Measurements from ENCODE around the gene ATG13. TPM values are rescaled to one million over a fixed set of nuclear protein-coding genes. Genes with fewer than 3 reads are reported as not detected.

The ATG13 gene
- total RNA-seq, 4 donors from 2014 or later: 33.4 to 76.0 (median 67.0) TPM

GRCh38 chr11:46631676-46632075 is 14.3 kb downstream of the ATG13 start:
- Histone ChIP-seq H3K4me1 (peaks cover 0 to 7% of the 10 kb centered on the region in 2 donors), H3K27ac (no peak overlapping the region), H3K9me3 (no peaks in the 10 kb centered on the region), H3K27me3 (no peaks in the 10 kb centered on the region), H3K36me3 (peaks cover 0 to 38% of the 10 kb centered on the region in 2 donors), H3K4me3 (no peak overlapping the region)
- ATAC-seq (no peak), DNase-seq (no peak)
- in situ Hi-C loops (cut with MboI; ENCODE audit: low sequenced_read_pairs in 4 of 4) (no loop called here), intact Hi-C loops (cut with DNase I; ENCODE audit: low total_unique reads) (no loop called here)
- TF ChIP-seq, protein P1, sequence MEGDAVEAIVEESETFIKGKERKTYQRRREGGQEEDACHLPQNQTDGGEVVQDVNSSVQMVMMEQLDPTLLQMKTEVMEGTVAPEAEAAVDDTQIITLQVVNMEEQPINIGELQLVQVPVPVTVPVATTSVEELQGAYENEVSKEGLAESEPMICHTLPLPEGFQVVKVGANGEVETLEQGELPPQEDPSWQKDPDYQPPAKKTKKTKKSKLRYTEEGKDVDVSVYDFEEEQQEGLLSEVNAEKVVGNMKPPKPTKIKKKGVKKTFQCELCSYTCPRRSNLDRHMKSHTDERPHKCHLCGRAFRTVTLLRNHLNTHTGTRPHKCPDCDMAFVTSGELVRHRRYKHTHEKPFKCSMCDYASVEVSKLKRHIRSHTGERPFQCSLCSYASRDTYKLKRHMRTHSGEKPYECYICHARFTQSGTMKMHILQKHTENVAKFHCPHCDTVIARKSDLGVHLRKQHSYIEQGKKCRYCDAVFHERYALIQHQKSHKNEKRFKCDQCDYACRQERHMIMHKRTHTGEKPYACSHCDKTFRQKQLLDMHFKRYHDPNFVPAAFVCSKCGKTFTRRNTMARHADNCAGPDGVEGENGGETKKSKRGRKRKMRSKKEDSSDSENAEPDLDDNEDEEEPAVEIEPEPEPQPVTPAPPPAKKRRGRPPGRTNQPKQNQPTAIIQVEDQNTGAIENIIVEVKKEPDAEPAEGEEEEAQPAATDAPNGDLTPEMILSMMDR (IDR thresholded peaks at IDR 0.05 in 4 of 5, conservative IDR thresholded peaks at IDR 0.05 in 1 of 5): no peak
- TF ChIP-seq POLR2A (IDR thresholded peaks at IDR 0.05): no peak

DNA sequence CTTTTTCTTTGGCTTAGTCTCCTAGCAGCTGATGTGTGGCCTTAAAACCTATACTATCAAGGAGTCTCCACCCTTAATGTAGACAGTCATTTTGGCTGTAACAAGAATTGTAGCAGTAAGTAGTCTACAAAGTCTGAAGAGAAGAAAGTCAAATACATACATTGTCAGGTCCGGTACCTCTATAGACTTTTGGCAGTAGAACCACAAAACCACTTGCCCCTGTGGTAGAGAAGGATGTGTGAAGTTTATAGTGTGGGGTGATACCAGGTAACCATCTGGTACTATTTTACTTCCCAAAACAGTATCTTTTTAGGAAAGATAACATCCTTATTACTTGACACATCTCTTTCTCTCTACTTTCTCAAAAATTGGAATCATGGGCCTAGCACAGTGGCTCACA is 15.1 kb downstream of the ATG13 start:
- H3K9me3 ChIP-seq: no peaks in the 10 kb centered on the region
- H3K27me3 ChIP-seq: no peaks in the 10 kb centered on the region
- ATAC-seq: no peak
- no peak overlapping the region for H3K27ac ChIP-seq
- H3K4me3 ChIP-seq: no peak overlapping the region
- H3K36me3 ChIP-seq: peaks cover 0 to 34% of the 10 kb centered on the region in 2 donors
- peaks cover 0 to 7% of the 10 kb centered on the region in 2 donors for H3K4me1 ChIP-seq
- TF ChIP-seq, protein P1 (IDR thresholded peaks at IDR 0.05 in 4 of 5, conservative IDR thresholded peaks at IDR 0.05 in 1 of 5): no peak
- no peak for TF ChIP-seq POLR2A (IDR thresholded peaks at IDR 0.05)
- in situ Hi-C loops (cut with MboI; ENCODE audit: low sequenced_read_pairs in 4 of 4): no loop called here
- no peak for DNase-seq
- intact Hi-C loops (cut with DNase I; ENCODE audit: low total_unique reads): no loop called here

DNA sequence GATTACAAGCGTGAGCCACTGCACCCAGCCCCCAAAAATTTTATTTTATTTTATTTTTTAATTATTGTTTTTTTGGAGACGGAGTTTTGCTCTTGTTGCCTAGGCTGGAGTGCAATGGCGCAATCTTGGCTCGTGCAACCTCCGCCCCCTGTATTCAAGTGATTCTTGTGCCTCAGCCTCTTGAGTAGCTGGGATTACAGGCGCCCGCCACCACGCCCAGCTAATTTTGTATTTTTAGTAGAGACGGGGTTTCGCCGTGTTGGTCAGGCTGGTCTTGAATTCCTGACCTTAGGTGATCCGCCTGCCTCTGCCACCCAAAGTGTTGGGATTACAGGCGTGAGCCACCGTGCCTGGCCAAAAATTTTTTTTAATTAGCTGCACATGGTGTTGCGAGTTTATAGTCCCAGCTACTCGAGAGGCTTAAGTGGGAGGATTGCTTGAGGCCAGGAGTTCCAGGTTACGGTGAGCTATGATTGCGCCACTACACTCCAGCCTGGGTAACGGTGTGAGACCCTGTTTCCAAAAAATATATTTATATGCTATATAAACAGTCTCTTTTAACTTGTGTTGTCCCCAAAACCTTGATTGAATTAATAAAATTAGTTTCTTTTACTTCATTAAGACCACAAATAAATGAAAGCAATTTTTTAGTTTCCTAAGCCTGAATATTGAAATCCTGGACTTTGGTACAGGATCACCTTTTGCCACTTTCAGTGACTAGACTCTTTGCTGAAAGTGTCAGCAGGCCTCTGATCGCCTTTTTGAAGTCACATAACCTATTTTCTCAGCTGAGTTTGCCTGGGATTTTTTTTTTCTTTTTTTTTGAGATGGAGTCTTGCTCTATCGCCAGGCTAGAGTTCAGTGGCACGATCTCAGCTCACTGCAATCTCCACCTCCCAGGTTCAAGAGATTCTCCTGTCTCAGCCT is 16.2 kb downstream of the ATG13 start:
- no peak for ATAC-seq
- H3K4me1 ChIP-seq: no peaks in the 10 kb centered on the region
- in situ Hi-C loops (cut with MboI; ENCODE audit: low sequenced_read_pairs in 4 of 4) (no loop called here), intact Hi-C loops (cut with DNase I; ENCODE audit: low total_unique reads) (no loop called here)
- peaks cover 0 to 34% of the 10 kb centered on the region in 2 donors for H3K36me3 ChIP-seq
- H3K4me3 ChIP-seq: no peak overlapping the region
- no peak for DNase-seq
- H3K9me3 ChIP-seq: no peaks in the 10 kb centered on the region
- no peak overlapping the region for H3K27ac ChIP-seq
- TF ChIP-seq, protein P1 (IDR thresholded peaks at IDR 0.05 in 4 of 5, conservative IDR thresholded peaks at IDR 0.05 in 1 of 5): no peak
- TF ChIP-seq POLR2A (IDR thresholded peaks at IDR 0.05): no peak
- no peaks in the 10 kb centered on the region for H3K27me3 ChIP-seq

DNA sequence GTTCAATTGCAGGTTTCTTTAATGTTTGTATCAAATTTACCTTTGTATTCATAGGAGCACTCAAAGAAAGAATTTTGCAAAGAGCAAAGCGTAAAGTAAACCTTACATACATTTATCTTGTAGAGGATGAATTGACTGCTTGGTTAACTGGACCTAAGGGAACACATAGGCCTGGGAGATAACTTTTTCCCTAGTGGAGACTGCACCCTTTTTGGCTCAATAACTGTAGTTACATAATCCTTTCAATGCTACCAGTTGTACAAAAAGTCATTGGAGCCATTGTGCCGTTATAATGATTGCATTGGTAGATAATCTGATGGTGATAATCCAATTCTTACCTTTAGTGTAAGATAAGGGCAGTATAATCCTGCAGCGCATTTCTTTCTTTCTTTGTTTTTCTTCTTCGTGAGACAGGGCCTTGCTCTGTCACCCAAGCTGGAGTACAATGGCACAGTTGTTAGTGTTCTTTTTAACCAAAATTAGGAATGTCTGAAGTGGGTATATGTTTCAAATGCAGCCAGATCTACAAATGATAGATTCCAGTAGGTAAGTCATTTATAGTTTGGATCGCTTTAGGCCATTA is 18.3 kb downstream of the ATG13 start:
- in situ Hi-C loops (cut with MboI; ENCODE audit: low sequenced_read_pairs in 4 of 4) (no loop called here), intact Hi-C loops (cut with DNase I; ENCODE audit: low total_unique reads) (no loop called here)
- H3K27me3 ChIP-seq: no peaks in the 10 kb centered on the region
- no peaks in the 10 kb centered on the region for H3K4me1 ChIP-seq
- DNase-seq (no peak), ATAC-seq (no peak)
- peaks cover 0 to 23% of the 10 kb centered on the region in 2 donors for H3K36me3 ChIP-seq
- no peak for TF ChIP-seq POLR2A (IDR thresholded peaks at IDR 0.05)
- TF ChIP-seq, protein P1 (IDR thresholded peaks at IDR 0.05 in 4 of 5, conservative IDR thresholded peaks at IDR 0.05 in 1 of 5): no peak
- no peak overlapping the region for H3K4me3 ChIP-seq
- H3K9me3 ChIP-seq: no peaks in the 10 kb centered on the region
- H3K27ac ChIP-seq: no peak overlapping the region

All from gastrocnemius medialis (tissue), 4 donors.